ENCODE measurements around the gene TRPM3.

TRPM3 gene

DNA sequence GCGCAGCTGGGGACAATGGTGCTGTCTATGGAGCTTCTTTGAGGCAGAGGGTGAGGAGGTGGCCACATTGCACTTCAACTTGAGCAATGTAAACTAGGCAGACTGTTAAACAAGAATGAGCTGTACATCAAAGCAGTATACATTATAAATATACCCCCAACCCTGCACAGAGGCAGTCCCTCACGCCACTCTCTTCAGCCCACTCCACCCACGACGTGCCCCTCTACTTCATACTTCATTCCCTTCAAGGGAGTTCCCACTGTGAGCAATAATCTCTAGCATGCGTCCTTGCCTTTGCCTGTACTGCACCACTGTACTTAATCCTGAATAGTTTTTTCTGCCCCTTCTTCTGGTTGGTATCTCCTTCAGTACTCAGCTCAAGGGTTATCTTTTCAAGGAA is 14.4 kb downstream of the TRPM3 start:
- no peak for DNase-seq (ENCODE audit: low read depth)
- TF ChIP-seq, protein P1, sequence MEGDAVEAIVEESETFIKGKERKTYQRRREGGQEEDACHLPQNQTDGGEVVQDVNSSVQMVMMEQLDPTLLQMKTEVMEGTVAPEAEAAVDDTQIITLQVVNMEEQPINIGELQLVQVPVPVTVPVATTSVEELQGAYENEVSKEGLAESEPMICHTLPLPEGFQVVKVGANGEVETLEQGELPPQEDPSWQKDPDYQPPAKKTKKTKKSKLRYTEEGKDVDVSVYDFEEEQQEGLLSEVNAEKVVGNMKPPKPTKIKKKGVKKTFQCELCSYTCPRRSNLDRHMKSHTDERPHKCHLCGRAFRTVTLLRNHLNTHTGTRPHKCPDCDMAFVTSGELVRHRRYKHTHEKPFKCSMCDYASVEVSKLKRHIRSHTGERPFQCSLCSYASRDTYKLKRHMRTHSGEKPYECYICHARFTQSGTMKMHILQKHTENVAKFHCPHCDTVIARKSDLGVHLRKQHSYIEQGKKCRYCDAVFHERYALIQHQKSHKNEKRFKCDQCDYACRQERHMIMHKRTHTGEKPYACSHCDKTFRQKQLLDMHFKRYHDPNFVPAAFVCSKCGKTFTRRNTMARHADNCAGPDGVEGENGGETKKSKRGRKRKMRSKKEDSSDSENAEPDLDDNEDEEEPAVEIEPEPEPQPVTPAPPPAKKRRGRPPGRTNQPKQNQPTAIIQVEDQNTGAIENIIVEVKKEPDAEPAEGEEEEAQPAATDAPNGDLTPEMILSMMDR (IDR thresholded peaks at IDR 0.05; ENCODE audit: insufficient read depth, low read depth, low read length, missing control alignments), result no peak
- no peak overlapping the region for H3K4me3 ChIP-seq (ENCODE audit: low read depth, low read length)

DNA sequence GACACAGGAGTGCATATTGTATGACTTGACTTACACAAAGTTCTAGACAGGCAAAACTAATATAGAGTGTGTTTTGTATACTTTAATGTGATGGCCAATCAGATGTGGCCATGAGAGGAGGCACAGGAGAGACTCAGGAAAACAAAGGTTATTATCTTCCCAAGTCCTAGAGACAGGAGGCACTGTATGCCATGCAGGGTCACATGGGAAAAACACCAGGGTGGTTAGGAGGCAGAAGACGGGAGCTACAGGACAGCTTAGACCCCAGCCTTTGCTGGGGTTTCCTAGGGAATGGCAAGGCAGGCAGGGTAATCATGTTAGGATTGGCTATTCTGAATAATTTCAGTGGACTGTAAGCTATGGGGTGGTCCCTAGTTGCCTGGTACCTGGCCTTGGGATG is 16.2 kb downstream of the TRPM3 start:
- TF ChIP-seq, protein P1 (IDR thresholded peaks at IDR 0.05; ENCODE audit: insufficient read depth, low read depth, low read length, missing control alignments), result no peak
- no peak for DNase-seq (ENCODE audit: low read depth)
- no peak overlapping the region for H3K4me3 ChIP-seq (ENCODE audit: low read depth, low read length)

DNA sequence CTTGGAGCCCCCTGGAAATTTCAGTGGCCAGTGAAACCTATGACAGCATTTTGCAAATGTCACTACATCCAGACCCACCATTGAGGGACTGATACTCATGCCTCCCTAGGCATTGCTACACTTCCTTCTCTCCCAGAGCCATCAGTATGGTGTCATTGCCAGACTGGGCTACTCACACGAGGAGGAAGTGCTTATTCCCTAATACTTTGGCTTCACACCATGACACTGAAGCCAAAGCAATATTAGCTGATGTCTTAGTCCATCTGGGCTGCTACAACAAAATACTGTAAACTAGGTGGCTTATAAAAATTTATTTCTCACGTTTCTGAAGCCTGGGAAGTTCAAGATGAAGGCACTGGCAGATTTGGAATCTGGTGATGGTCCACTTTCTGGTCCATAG is 22.6 kb downstream of the TRPM3 start:
- H3K4me3 ChIP-seq (ENCODE audit: low read depth, low read length), result no peak overlapping the region
- TF ChIP-seq, protein P1 (IDR thresholded peaks at IDR 0.05; ENCODE audit: insufficient read depth, low read depth, low read length, missing control alignments), result no peak
- no peak for DNase-seq (ENCODE audit: low read depth)

DNA sequence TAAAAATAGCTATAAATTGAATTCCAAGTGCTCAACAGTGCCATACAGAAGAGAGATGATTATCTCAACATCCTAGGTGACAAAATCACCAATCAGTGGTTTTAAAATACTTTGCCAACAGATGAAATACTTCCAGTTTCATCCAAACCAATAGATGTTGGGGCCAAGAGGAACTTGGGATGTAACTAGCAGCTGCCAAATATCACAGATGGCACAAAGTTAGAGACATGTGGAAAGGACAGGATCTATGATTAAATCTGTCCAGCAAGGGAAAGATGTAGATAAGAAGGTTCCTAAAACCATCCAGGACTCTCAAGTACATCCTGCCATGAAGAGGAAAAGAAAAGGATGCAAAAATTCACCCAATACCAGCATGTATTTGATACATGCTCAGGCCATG is 23.8 kb downstream of the TRPM3 start:
- no peak for DNase-seq (ENCODE audit: low read depth)
- no peak overlapping the region for H3K4me3 ChIP-seq (ENCODE audit: low read depth, low read length)
- TF ChIP-seq, protein P1 (IDR thresholded peaks at IDR 0.05; ENCODE audit: insufficient read depth, low read depth, low read length, missing control alignments), result no peak

DNA sequence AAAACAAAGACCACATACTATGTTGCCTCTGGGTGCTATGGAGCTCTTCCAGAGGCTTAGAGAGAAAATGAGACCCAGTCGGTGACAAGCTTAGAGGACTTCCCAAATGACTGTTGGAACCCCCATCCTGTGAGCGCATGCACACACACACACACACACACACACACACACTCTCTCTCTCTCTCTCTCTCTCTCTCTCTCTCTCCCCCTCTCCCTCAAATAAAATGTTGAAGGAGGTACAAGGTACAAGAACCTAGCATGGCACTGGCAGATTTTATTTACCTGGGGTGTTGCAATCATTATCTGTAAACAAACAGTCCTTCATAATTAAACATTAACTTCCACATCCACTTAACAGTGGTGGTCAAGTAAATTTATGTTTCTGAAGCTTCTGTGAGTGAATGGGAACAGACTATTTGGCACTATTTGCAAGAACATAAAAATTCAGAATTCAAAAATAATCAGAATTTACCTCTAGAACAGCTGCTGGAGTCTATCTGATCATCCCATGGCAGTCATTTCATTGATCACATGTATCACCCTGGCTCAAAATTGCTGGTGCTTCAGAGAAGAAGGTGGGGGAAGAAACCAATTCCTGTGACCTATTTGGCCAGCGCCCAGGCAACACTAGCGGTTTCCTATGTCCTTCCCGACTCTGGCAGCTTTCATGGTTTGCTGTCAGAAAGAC is 24.9 kb downstream of the TRPM3 start:
- DNase-seq (ENCODE audit: low read depth), result no peak
- TF ChIP-seq, protein P1 (IDR thresholded peaks at IDR 0.05; ENCODE audit: insufficient read depth, low read depth, low read length, missing control alignments), result no peak
- H3K4me3 ChIP-seq (ENCODE audit: low read depth, low read length), result no peak overlapping the region

DNA sequence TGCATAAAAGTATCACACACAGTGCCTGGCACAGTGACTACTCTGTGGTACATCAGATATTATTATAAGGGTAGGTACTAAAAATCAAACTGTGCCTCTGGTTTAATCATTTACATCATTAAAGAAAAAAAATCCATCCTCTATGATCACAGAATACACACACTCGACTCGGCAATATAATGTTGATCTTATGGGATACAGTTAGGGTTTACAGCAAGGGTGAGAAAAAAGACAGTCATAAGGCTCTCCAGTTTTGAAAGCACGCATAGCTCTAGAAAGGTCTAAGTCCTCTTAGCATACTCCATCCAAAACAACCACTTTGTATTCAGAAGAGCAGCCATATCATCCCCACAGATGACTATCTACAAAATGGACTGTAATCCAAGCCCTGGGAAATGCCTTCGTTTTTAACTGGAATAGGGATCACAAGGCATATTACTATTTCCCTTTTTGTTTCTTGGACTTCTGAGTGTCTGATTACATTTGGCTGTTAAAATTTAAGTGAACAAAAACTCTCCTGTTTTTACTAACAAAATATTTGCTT is 26.6 kb downstream of the TRPM3 start:
- no peak for DNase-seq (ENCODE audit: low read depth)
- TF ChIP-seq, protein P1 (IDR thresholded peaks at IDR 0.05; ENCODE audit: insufficient read depth, low read depth, low read length, missing control alignments), result no peak
- H3K4me3 ChIP-seq (ENCODE audit: low read depth, low read length), result no peak overlapping the region

DNA sequence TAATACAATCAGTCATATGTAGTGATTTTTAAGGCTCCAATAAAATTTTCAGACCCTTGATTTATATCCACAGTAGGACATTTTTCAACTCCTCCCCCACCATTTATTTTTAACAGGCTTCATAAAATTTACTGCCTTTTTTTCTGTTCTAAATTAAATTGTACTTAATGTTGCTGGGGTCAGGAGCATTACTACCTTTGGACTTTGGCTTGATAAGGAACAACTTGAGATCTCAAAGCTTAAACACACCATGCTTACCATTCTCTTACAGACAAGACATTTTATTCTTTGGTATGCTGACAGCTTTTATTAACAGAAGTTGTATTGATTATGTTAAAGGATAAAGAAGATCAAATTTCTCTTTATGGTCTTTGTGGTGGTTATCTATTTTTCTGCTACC is 30.5 kb downstream of the TRPM3 start:
- DNase-seq (ENCODE audit: low read depth), result no peak
- TF ChIP-seq, protein P1 (IDR thresholded peaks at IDR 0.05; ENCODE audit: insufficient read depth, low read depth, low read length, missing control alignments), result no peak

More for the DNA sequence above, 30.5 kb downstream of the TRPM3 start:
- H3K4me3 ChIP-seq (ENCODE audit: low read depth, low read length), result no peak overlapping the region
